PC-9 (cell line): ENCODE data around the gene PPM1N.

Experiments used
- CTCF ChIP-seq: fragments of 200-600 bp; sonication (generic); conservative IDR thresholded peaks from 2 replicates; pipeline ENCODE4 v1.6.1; 2017; ENCODE audit warnings: mixed run types, antibody characterized with exemption, mild to moderate bottlenecking, moderate library complexity
- EZH2 ChIP-seq: fragments of 200-600 bp; sonication (generic); IDR thresholded peaks from 2 replicates; pipeline ENCODE4 v1.8.0; 2017; ENCODE audit warnings: antibody characterized with exemption, low read depth

DNA sequence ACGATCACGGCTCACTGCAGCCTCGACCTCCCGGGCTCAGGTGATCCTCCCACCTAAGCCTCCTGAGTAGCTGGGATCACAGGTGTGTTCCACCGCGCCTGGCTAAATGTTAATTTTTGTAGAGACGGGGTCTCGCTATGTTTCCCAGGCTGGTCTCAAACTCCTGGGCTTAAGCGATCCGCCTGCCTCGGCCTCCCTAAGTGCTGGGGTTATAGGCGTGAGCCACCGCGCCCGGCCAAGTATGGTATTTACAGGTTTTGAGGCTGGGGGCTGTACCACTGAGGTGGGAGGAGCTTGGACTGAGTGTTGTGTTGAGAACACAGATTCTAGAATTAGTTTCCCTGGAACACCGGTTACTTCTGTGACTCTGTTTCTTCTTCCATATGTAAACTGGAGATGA, 452 bp upstream of the PPM1N start:
- no peak for TF ChIP-seq CTCF
- TF ChIP-seq EZH2 = no peak
